Measurements from ENCODE around the gene RAB24.
"Not testable (repeated sequence)": the region's sequence is repeated elsewhere in the genome, so short reads cannot be mapped to it uniquely, and the experiment has no call there.

Gene RAB24

DNA sequence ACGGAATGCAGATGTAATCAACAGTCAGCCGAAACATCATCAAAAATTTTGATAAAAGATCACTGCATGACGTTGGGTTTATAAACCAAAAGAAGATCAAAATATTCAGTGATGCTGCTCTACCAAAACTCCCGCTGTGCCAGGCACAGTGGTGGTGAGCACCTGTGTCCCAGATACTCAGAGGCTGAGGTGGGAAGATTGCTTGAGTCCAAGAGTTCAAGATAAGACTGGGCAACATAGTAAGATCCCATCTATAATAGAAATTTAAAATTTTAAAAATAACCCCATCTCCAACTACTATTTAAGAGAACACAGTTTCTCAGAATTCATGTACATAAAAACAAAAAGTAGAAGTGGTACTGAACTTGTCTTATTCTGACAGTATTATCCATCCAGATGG lies 44.2 kb upstream of the RAB24 start:
- TF ChIP-seq, protein P1, sequence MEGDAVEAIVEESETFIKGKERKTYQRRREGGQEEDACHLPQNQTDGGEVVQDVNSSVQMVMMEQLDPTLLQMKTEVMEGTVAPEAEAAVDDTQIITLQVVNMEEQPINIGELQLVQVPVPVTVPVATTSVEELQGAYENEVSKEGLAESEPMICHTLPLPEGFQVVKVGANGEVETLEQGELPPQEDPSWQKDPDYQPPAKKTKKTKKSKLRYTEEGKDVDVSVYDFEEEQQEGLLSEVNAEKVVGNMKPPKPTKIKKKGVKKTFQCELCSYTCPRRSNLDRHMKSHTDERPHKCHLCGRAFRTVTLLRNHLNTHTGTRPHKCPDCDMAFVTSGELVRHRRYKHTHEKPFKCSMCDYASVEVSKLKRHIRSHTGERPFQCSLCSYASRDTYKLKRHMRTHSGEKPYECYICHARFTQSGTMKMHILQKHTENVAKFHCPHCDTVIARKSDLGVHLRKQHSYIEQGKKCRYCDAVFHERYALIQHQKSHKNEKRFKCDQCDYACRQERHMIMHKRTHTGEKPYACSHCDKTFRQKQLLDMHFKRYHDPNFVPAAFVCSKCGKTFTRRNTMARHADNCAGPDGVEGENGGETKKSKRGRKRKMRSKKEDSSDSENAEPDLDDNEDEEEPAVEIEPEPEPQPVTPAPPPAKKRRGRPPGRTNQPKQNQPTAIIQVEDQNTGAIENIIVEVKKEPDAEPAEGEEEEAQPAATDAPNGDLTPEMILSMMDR (IDR thresholded peaks at IDR 0.05; ENCODE audit: low read depth, low read length) = no peak
- no peak overlapping the region for H3K4me3 ChIP-seq (ENCODE audit: low read depth, low read length)

DNA sequence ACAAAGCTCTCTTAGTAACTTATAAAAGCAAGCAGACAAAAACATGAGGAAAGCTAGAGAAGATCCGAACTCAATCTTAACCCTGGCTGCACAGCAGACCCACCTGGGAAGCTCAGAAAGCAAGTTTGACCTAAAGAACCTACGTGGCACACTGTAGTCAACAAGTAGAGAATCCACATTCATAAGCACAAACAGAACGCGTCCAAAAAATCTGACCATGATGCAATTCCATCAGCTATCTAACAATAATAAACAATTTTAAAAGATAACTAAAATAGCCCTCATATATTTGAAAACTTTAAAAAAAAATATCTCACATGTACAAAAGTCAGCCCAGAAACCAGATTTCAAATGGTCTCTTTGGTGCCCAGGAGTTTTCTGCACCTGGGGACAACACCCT lies 43.3 kb upstream of the RAB24 start:
- H3K4me3 ChIP-seq (ENCODE audit: low read depth, low read length) = no peak overlapping the region
- TF ChIP-seq, protein P1 (IDR thresholded peaks at IDR 0.05; ENCODE audit: low read depth, low read length) = no peak

DNA sequence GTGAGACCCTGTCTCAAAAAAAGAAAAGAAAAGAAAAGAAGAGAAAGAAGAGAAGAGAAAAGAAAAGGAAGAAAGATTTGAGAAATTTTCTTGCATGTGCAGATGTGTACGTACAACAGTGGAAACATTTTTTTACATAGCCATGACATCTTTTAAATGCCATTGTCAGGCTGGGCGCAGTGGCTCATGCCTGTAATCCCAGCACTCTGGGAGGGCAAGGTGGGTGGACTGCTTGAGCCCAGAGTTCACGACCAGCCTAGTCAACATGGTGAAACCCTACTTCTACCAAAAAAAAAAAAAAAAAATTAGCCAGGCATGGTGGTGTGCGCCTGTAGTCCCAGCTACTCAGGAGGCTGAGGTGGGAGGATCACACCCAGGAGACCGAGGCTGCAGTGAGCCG lies 41.4 kb upstream of the RAB24 start:
- no peak overlapping the region for H3K4me3 ChIP-seq (ENCODE audit: low read depth, low read length)
- TF ChIP-seq, protein P1 (IDR thresholded peaks at IDR 0.05; ENCODE audit: low read depth, low read length) = no peak

DNA sequence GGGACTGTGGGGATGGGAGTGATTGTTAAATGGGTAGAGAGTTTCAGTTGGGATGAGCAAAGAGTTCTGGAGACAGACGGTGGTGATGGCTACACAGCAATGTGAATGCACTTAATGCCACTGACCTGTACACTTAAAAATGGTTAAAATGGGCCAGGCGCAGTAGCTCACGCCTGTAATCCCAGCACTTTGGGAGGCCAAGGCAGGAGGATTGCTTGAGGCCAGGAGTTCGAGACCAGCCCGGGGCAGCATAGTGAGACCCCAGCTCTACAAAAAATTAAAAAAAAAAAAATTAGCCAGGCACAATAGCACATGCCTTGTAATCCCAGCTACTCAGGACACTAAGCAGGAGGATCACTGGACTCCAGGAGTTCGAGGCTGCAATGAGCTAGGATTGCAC lies 40.3 kb upstream of the RAB24 start:
- no peak overlapping the region for H3K4me3 ChIP-seq (ENCODE audit: low read depth, low read length)
- TF ChIP-seq, protein P1 (IDR thresholded peaks at IDR 0.05; ENCODE audit: low read depth, low read length) = no peak

DNA sequence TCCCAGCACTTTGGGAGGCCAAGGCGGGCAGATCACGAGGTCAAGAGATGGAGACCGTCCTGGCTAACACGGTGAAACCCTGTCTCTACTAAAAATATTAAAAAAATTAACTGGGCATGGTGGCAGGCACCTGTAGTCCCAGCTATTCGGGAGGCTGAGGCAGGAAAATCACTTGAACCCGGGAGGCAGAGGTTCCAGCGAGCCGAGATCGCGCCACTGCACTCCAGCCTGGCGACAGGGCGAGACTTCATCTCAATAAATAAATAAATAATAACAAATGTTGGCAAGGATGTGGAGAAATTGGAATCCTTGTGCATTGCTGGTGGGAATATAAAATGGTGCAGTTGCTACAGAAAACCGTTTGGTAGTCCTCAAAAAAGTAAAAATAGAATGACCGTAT lies 39.5 kb upstream of the RAB24 start:
- not testable (repeated sequence) for H3K4me3 ChIP-seq (ENCODE audit: low read depth, low read length)

DNA sequence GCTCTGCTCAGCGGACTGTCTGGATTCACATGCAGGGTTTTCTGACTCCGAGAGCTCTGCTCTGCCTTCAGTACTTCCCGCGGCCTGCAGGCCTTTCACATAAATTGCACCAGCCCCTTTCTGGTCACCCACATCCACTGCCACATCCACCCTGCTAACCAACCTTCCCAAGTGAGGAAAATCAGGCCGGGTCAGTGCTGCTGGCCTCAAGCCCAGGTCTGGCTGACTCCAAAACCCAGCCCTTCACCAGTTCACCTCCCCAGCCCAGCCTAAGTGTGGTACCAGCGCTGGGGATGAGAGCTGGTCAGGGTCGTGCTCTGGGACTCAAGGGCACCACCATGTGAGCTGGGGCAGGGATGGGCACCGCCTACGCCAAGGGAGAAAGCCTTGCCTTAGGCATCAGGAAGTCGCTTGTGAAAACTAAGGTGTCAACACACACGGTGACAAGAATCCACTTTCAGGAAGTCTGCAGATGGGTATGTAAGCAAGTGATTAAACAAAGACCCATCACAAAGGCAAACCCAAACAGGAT lies 35.7 kb upstream of the RAB24 start:
- TF ChIP-seq, protein P1 (IDR thresholded peaks at IDR 0.05; ENCODE audit: low read depth, low read length) = no peak
- no peak overlapping the region for H3K4me3 ChIP-seq (ENCODE audit: low read depth, low read length)

DNA sequence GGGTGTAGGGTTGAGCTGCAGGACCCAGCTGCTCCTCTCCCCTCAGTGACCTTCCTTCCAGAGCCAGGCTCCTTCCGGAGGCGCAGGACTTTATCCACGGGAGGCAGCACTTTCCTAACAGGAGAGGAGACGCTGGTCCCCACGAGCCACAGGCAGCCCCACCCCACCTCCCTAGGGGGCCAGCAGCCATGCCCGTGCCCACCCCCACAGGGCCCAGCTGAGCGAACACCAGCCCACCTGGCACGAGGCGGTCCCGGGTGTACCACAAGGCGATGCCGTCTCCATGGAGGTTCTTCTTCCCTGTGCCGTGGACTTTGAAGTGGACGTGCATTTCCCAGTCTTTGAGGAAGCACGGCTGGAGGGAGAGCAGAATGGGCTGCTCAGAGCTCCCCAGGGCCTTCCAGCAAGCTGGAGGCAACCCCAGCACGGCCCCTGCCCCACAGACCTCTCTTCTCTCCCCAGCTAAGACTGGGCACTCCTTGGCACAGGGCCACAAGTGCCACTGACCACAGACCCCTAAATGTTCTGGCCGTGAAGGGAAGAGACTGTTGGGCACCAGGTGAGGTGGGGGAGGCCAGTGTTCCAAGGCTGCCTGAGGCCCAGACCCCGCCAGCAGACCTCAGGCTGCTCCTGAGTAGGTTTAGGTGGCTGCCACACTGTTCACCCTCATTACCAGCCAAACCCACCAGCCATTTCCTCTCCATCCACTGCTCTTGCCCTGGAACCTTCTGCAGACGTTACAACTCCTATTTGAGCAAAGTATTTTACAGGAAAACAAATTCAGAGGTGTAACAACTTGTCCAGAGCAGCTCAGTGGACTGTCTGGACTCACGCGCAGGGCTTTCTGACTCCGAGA lies 35.0 kb upstream of the RAB24 start:
- H3K4me3 ChIP-seq (ENCODE audit: low read depth, low read length) = no peak overlapping the region
- TF ChIP-seq, protein P1 (IDR thresholded peaks at IDR 0.05; ENCODE audit: low read depth, low read length) = no peak

All from WI38 (cell line).